SKM-1 treated with dmso at 0.1 percent for 144 hours (cell line): ENCODE data around the gene STIL.

Source experiments
- DNase-seq: peaks from one replicate; lab custom pipeline; 2025; ENCODE audit not compliant: unreplicated experiment; lab: John Stamatoyannopoulos, UW

Gene STIL

DNA sequence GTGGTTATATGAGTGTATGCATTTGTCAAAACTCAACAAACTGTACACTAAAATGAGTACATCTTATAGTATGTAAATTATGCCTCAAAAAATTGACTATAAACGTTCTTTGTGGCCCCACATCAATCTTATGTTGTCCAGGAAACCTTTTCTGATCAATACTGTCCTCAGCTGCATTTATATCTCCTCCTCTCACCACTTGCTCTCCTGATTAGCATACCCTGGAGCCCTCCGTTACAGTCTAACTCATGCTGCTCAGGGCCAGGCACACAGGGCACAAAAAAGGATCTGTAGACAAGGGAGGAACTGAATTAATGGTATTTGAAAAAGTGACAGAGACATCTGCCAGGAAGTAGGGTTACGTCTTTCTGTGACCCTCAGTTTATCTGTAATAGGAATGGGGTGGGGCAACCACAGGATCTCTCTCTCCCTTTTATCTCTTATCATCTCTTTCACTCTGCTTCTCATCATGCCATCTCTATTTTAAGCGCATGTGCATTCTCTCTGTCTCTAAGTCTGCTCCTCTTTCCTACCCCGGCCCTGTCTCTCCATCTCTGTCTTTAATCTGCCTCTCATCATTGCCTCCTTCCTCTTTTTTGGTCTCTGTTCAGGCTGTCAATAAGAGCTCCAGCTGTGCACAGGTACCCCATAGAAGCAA is 74.9 kb downstream of the STIL start:
- DNase-seq, result no peak

- no peak for DNase-seq
Measured at GRCh38 chr1:47235806-47236205, 78.1 kb downstream of the STIL start.

GRCh38 chr1:47235241-47235681 is 78.7 kb downstream of the STIL start:
- DNase-seq, result no peak

DNA sequence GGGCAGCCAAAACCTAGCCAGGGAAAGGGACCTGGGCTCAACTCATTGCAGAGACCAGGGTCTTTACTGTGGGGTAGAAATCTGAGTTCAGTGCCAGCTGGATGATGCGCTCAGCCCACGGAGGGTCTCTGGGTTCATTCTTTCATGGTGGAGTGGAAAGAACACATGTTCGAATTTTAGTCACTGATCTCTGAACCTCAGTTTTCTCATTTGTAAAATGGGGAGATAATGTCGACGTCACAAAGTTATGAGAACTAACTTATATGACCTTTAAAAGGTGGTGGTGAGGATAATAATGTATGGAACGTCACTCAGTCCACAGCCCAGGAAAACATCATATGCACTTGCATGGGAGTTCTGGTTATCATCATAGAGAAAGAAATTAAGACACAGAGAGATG is 80.8 kb downstream of the STIL start:
- no peak for DNase-seq

GRCh38 chr1:47232187-47232874 is 81.6 kb downstream of the STIL start, which contains the start of gene TAL1:
TAL1 (minus strand) TSS chr1:47232225; CDS start chr1:47225888, 6,337 bp downstream.
- DNase-seq, result no peak

GRCh38 chr1:47231301-47232186 is 82.4 kb downstream of the STIL start:
- DNase-seq, result peak; percentile 15

DNA sequence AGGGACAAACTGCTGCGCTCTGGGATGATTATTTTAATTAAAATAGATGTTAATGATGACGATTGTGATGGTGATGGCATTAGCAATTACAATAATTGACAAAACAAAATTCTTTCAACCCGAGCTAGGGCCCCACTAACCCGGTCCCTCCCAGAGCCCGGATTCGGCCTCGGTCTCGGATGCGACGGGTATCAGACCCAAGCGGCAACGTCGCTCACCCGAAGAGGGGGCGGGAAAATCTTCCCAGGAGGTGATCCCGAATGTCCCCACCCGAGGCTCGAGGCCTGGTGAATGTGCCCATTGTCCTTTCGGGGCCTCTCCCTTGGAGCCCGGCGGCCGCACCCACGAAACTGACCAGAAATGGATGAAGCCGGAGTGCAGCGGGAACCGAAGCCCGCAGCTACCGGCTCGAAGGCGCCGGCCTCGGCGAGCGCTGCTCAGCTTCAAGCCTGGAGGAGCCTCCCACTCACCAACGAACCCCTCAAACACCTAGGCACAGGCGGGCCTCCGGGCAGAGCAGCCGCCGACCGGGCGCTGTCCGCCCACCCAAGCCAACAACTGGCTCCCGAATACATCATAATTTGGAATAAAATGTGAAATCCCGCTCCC is 83.2 kb downstream of the STIL start:
- DNase-seq, result no peak

GRCh38 chr1:47229886-47230691 is 83.9 kb downstream of the STIL start:
- DNase-seq, result no peak

- no peak for DNase-seq
Measured at GRCh38 chr1:47229031-47229885, 84.7 kb downstream of the STIL start.

DNA sequence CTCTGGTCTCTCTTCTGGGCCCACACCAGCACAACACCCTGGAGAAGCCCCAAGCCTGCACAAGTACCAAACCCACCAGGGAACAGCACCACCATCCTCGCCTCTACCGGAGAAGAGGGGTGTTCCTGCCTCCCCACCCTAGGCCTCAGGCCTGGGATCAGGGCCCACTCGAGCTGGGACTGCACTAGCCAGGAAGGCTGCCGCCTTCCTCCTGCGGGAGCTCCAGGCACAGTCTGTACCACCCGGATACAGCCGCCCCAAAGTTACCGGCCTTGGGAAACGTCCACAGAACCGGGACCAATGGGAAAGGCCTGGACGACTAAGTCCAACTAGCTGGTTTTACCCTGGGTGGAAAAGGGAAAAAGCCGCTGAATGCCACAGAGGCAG is 85.3 kb downstream of the STIL start:
- DNase-seq, result no peak

DNA sequence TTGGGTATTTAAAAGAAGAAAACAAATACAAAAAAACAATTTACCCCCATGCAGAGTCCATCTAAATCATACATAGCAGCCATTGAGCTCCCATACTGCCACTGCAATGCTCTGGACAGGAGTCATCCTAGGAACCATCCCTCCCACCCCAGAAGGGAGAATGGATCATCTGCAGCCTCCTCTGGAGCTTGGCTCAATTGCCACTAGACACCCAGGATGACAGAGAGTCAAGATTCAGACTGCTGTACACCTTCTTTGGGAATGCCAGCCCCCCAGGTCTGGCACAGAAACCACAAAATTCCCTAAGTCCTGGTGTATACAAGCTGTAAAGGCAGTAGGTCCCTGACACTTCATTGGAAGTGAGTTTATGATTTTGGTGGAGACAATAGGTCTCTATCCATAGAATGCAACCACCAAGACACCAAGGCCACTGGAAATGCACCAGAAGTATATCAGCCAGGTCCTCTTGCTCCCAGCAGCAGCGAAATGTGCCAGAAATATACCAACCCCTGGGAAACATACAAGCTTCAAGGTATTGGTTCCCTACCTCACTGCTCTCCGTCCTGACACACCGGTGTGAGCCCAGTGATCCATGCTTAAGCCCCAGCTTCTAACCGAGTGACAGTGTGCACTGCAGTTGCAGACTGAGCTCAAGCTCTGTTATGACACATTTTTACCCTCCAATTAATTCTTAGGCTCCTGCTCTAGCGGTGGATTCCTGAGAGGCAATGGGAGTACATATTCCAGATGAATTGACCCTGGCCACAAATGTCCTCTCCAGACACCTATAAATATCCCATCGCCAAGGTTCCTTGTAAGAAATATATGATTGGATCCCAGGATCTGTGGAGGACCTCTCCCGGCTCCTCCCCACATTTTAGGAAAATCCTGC is 86.4 kb downstream of the STIL start:
- no peak for DNase-seq

- DNase-seq, result no peak
Measured at GRCh38 chr1:47226839-47227215, 87.1 kb downstream of the STIL start.

- no peak for DNase-seq
Measured at GRCh38 chr1:47226121-47226838, 87.7 kb downstream of the STIL start.

DNA sequence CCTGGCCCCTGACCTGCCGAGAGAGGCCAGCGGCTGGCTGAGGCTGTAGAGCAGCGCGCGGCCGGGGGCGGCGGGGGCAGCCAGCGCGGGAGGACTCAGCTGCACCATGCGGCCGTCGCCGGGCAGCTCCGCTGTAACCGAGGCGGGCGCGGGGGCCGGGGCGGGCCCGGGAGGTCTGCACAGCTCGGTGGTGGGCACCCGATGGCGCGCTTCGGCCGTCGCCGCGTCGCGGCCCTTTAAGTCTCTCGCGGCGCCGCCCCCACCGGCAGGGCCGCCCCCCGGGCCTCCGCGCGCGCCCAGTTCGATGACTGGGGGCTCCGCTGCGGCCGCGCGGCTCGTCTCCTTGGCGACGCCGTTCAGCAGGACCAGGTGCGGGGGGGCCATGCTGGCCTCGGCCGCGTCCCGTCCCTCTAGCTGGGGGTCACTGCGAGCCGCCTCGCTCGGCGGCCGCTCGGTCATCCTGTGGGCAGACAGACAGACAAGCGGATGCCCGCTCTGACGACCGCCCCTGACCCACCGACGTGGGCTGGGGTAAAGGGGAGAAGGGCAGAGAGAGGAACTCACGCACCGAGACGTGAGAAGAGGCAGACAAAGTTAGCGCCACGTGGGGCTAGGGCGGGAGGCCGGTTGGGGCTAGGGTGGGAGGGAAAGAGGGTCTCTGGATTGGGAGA is 88.4 kb downstream of the STIL start:
- no peak for DNase-seq

- DNase-seq, result no peak
Measured at GRCh38 chr1:47224676-47225399, 89.1 kb downstream of the STIL start.

- DNase-seq, result no peak
Measured at GRCh38 chr1:47223921-47224675, 89.8 kb downstream of the STIL start.
